ENCODE results near the gene IFI27L1.

Gene IFI27L1

GRCh38 chr14:94045563-94046345 lies 35.4 kb upstream of the IFI27L1 start:
- no peak overlapping the region for H3K4me3 ChIP-seq (ENCODE audit: low read length, poor library complexity, severe bottlenecking)
- no peaks in the 10 kb centered on the region for H3K4me1 ChIP-seq (ENCODE audit: insufficient read depth, low read length, poor library complexity, severe bottlenecking)
- H3K79me2 ChIP-seq (ENCODE audit: insufficient read depth, low read length), result no peaks in the 10 kb centered on the region
- H3F3A ChIP-seq (ENCODE audit: low read depth), result no peaks in the 10 kb centered on the region
- H3K4me2 ChIP-seq (ENCODE audit: low read depth, low read length, poor library complexity, severe bottlenecking), result no peak overlapping the region
- no peak overlapping the region for H3K9ac ChIP-seq (ENCODE audit: low read depth, low read length, poor library complexity, severe bottlenecking)
- no peak overlapping the region for H2AFZ ChIP-seq (ENCODE audit: low read length)
- H3K9me3 ChIP-seq (ENCODE audit: insufficient read depth, low read depth, low read length), result no peaks in the 10 kb centered on the region
- H4K20me1 ChIP-seq (ENCODE audit: insufficient read depth, low read length, poor library complexity, severe bottlenecking), result no peaks in the 10 kb centered on the region
- H3K36me3 ChIP-seq (ENCODE audit: insufficient read depth, low read length), result peaks cover 54% of the 10 kb centered on the region; the same call in 1 of the 2 replicates
- TF ChIP-seq CTCF (conservative IDR thresholded peaks at IDR 0.05; ENCODE audit: low read length), result no peak
- no peak for TF ChIP-seq EZH2phosphoT487 (IDR thresholded peaks at IDR 0.05; ENCODE audit: borderline replicate concordance)
- H3K27me3 ChIP-seq (ENCODE audit: insufficient read depth, low read length, poor library complexity, severe bottlenecking), result no peaks in the 10 kb centered on the region
- no peaks in the 10 kb centered on the region for H3K9me2 ChIP-seq (replicated peaks; ENCODE audit: low read depth, low read length)

- Histone ChIP-seq H3K4me1 (ENCODE audit: insufficient read depth, low read length, poor library complexity, severe bottlenecking) (no peaks in the 10 kb centered on the region), H4K20me1 (ENCODE audit: insufficient read depth, low read length, poor library complexity, severe bottlenecking) (no peaks in the 10 kb centered on the region), H3K9ac (ENCODE audit: low read depth, low read length, poor library complexity, severe bottlenecking) (no peak overlapping the region), H3F3A (ENCODE audit: low read depth) (no peaks in the 10 kb centered on the region), H3K27me3 (ENCODE audit: insufficient read depth, low read length, poor library complexity, severe bottlenecking) (no peaks in the 10 kb centered on the region), H3K36me3 (ENCODE audit: insufficient read depth, low read length) (peaks cover 64% of the 10 kb centered on the region; the same call in 1 of the 2 replicates), H3K79me2 (ENCODE audit: insufficient read depth, low read length) (no peaks in the 10 kb centered on the region), H3K4me2 (ENCODE audit: low read depth, low read length, poor library complexity, severe bottlenecking) (no peak overlapping the region), H3K9me2 (replicated peaks; ENCODE audit: low read depth, low read length) (no peaks in the 10 kb centered on the region), H3K9me3 (ENCODE audit: insufficient read depth, low read depth, low read length) (no peaks in the 10 kb centered on the region), H3K4me3 (ENCODE audit: low read length, poor library complexity, severe bottlenecking) (no peak overlapping the region), H2AFZ (ENCODE audit: low read length) (no peak overlapping the region)
- TF ChIP-seq EZH2phosphoT487 (IDR thresholded peaks at IDR 0.05; ENCODE audit: borderline replicate concordance) (no peak), CTCF (conservative IDR thresholded peaks at IDR 0.05; ENCODE audit: low read length) (no peak)
Measured at GRCh38 chr14:94046696-94047250, 34.3 kb upstream of the IFI27L1 start.

- Histone ChIP-seq H3K4me1 (ENCODE audit: insufficient read depth, low read length, poor library complexity, severe bottlenecking) (no peaks in the 10 kb centered on the region), H3K4me2 (ENCODE audit: low read depth, low read length, poor library complexity, severe bottlenecking) (no peak overlapping the region), H3K36me3 (ENCODE audit: insufficient read depth, low read length) (peaks cover 72% of the 10 kb centered on the region; the same call in 1 of the 2 replicates), H3K27me3 (ENCODE audit: insufficient read depth, low read length, poor library complexity, severe bottlenecking) (no peaks in the 10 kb centered on the region), H4K20me1 (ENCODE audit: insufficient read depth, low read length, poor library complexity, severe bottlenecking) (no peaks in the 10 kb centered on the region), H3K79me2 (ENCODE audit: insufficient read depth, low read length) (no peaks in the 10 kb centered on the region), H3K9me2 (replicated peaks; ENCODE audit: low read depth, low read length) (no peaks in the 10 kb centered on the region), H3K9me3 (ENCODE audit: insufficient read depth, low read depth, low read length) (no peaks in the 10 kb centered on the region), H2AFZ (ENCODE audit: low read length) (no peak overlapping the region), H3F3A (ENCODE audit: low read depth) (no peaks in the 10 kb centered on the region), H3K4me3 (ENCODE audit: low read length, poor library complexity, severe bottlenecking) (no peak overlapping the region), H3K9ac (ENCODE audit: low read depth, low read length, poor library complexity, severe bottlenecking) (no peak overlapping the region)
- TF ChIP-seq CTCF (conservative IDR thresholded peaks at IDR 0.05; ENCODE audit: low read length), result no peak
Measured at GRCh38 chr14:94047581-94047980, 33.5 kb upstream of the IFI27L1 start.

All from Loucy (cell line).